K562 (cell line): ENCODE results near the gene PLK5. TPM values are rescaled to one million over a fixed set of nuclear protein-coding genes. Genes with fewer than 3 reads are reported as not detected.

ENCODE experiments used
- ASH1L ChIP-seq: fragments of 450-650 bp; IDR thresholded peaks from 2 replicates; pipeline ENCODE4 v1.6.1; 2018; ENCODE audit warnings: borderline replicate concordance, mild to moderate bottlenecking, low read depth; ENCODE audit not compliant: partially characterized antibody
- CEBPZ ChIP-seq: fragments of 150-350 bp; IDR thresholded peaks from 2 replicates; pipeline ENCODE4 v1.6.1; 2014; ENCODE audit warnings: low read depth, mild to moderate bottlenecking, low read length, borderline replicate concordance
- ELF1 ChIP-seq: fragments of 200-800 bp; sonication (Bioruptor generic); IDR thresholded peaks from 2 replicates; pipeline ENCODE4 v1.6.1; 2016; ENCODE audit warnings: missing genetic modification characterization, missing compliant biosample characterization
- ELF2 ChIP-seq: fragments of 250-450 bp; sonication (Bioruptor Pico); IDR thresholded peaks from 2 replicates; pipeline ENCODE4 v1.5.0; 2021; ENCODE audit warnings: mild to moderate bottlenecking
- HOMEZ ChIP-seq: fragments of 250-450 bp; sonication (Bioruptor Pico); IDR thresholded peaks from 2 replicates; pipeline ENCODE4 v1.4.0; 2020; ENCODE audit warnings: mild to moderate bottlenecking, moderate library complexity
- JUND ChIP-seq, 2 experiments: IDR thresholded peaks; 2 replicates in 1 of 2; 3 replicates in 1 of 2; pipeline ENCODE4 v1.6.1; 2011; ENCODE audit warnings: borderline replicate concordance in 2 of 2, low read depth in 2 of 2, low read length in 2 of 2, improper control_type of control experiment in 1 of 2, missing biosample characterization in 1 of 2, missing genetic modification characterization in 1 of 2, missing genetic modification reagents in 1 of 2
- KLF16 ChIP-seq: IDR thresholded peaks from 2 replicates; pipeline ENCODE4 v1.6.1; 2016; ENCODE audit warnings: antibody characterized with exemption
- MBD2 ChIP-seq: sonication (generic); IDR thresholded peaks from 2 replicates; pipeline ENCODE4 v1.6.1; 2016; ENCODE audit warnings: low read depth, borderline replicate concordance
- MXI1 ChIP-seq: IDR thresholded peaks from 2 replicates; pipeline ENCODE4 v1.6.1; 2011; ENCODE audit warnings: low read depth, mild to moderate bottlenecking, improper control_type of control experiment, low read length
- NFE2 ChIP-seq: IDR thresholded peaks from 2 replicates; pipeline ENCODE4 v1.6.1; 2014; ENCODE audit warnings: antibody characterized with exemption, low read depth
- PHB ChIP-seq: fragments of 250-450 bp; sonication (Bioruptor Pico); IDR thresholded peaks from 2 replicates; pipeline ENCODE4 v1.5.0; 2021
- TARDBP ChIP-seq: fragments of 450-650 bp; IDR thresholded peaks from 2 replicates; pipeline ENCODE4 v1.6.1; 2016
- TCF7L2 ChIP-seq: fragments of 150-350 bp; IDR thresholded peaks from 2 replicates; pipeline ENCODE4 v1.6.1; 2016; ENCODE audit warnings: low read depth, mild to moderate bottlenecking, low read length, moderate library complexity
- THRAP3 ChIP-seq: fragments of 450-650 bp; IDR thresholded peaks from 2 replicates; pipeline ENCODE4 v1.6.1; 2016; ENCODE audit warnings: mild to moderate bottlenecking, inconsistent platforms, borderline replicate concordance
- YY1 ChIP-seq, 3 experiments: IDR thresholded peaks; 2 replicates each; pipeline ENCODE4 v1.6.1; 2011; ENCODE audit warnings: low read length in 2 of 3, mild to moderate bottlenecking in 2 of 3, moderate library complexity in 2 of 3, borderline replicate concordance in 1 of 3, control low read depth in 1 of 3, low read depth in 1 of 3; ENCODE audit not compliant: insufficient read depth in 3 of 3, insufficient replicate concordance in 2 of 3, control insufficient read depth in 1 of 3, insufficient read length in 1 of 3; ENCODE audit errors: extremely low read depth in 1 of 3
- ZNF217 ChIP-seq: sonication (generic); formaldehyde crosslinking; IDR thresholded peaks from 2 replicates; pipeline ENCODE4 v1.8.0; 2022; ENCODE audit warnings: mild to moderate bottlenecking, missing genetic modification reagents
- ZNF354B ChIP-seq: fragments of 250-450 bp; sonication (Bioruptor Pico); IDR thresholded peaks from 2 replicates; pipeline ENCODE4 v1.4.0; 2020
- ZNF778 ChIP-seq: fragments of 450-650 bp; formaldehyde crosslinking; IDR thresholded peaks from 2 replicates; pipeline ENCODE4 v1.4.0; 2020; ENCODE audit warnings: mild to moderate bottlenecking, moderate library complexity
- polyA plus RNA-seq, 8 experiments: library from polyadenylated mRNA; depleted of rRNA in 4 of 8; stranded (reverse) in 5 of 8; unstranded in 3 of 8; fragments of >200 nt; fragmentation: Nextera tagmentation in 2 of 8; fragmentation: Illumina TruSeq in 1 of 8; extraction: Ambion mirVana in 2 of 8; extraction: Trizol in 1 of 8; gene quantifications; 2 replicates each; pipeline versions ENCODE4 v1.2.1 to v1.2.3, GENCODE V29; 2011 to 2014; ENCODE audit warnings: inconsistent platforms in 1 of 8, missing spikeins in 1 of 8
- total RNA-seq, 7 experiments: library from RNA; depleted of rRNA in 6 of 7; stranded (reverse); fragments of >200 nt in 6 of 7; fragmentation: Illumina TruSeq in 2 of 7; extraction: Trizol in 2 of 7; gene quantifications; 2 replicates each; pipeline versions ENCODE4 v1.2.1 to v1.2.3, GENCODE V29; 2011 to 2021; ENCODE audit warnings: low replicate concordance in 1 of 7
- TF ChIP-seq, protein P1 (sequence below): fragments of 450-650 bp; IDR thresholded peaks from 2 replicates; pipeline ENCODE4 v1.6.1; 2014; ENCODE audit warnings: low read depth, mild to moderate bottlenecking, moderate library complexity, borderline replicate concordance
- TF ChIP-seq, protein P2 (sequence below): fragments of 450-650 bp; formaldehyde crosslinking; IDR thresholded peaks from 2 replicates; pipeline ENCODE4 v1.4.0; 2022; ENCODE audit warnings: mild to moderate bottlenecking, moderate library complexity

The PLK5 gene
- total and polyA plus RNA-seq, 9 of the 15 experiments (the other 6 are each of a cell fraction or from before 2014, with no cell fraction given), result 0.04 to 0.23 (median 0.11) TPM; not detected in 5

DNA sequence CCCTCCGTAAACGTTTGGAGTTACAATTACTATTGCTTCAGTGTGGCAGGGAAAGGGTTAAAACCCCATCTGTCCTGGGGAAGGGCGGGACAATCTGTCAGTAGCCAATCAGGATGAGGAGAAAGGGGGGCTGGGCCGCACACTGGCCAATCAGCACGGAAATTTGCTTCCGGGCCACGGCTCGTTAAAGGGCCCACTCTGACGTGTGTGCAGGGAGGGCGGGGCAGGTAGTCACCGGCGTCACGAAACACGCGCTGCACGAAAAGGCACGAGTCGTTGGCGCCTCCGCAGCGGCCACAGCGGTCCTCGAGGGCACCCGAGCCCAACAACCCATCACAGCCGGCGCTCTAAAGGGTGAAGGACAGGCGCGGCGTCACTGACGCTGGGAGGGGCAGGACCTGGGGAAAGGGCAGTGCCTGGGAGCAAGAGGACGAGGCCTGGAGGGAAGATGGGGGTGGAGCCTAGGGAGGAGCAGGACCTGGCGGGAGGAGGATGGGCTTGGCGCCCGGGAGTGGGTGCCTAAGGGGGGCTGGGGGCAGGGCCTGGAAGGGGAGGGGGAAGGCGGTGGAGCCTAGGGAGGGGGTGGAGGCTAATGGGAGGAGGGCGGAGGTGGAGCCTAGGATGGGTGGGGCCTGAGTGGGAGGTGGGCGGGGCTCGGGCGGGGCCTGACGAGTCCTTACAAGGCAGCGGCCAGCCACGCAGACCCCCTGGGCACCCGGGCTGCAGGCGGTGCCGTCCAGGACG is 15.9 kb upstream of the PLK5 start (continued):
- TF ChIP-seq CEBPZ, result 0 out of 2 replicates have a peak, but pooled peaks have one; percentile 35
- no peak for TF ChIP-seq PHB (CRISPR knock-in tag)
- TF ChIP-seq MXI1, result 0 out of 2 replicates have a peak, but pooled peaks have one; percentile 42
- peak in 1 of 3 experiments; percentile 8 for TF ChIP-seq YY1 (IDR thresholded peaks at IDR 0.05; ENCODE audit: borderline replicate concordance in 1 of 3, control insufficient read depth in 1 of 3, extremely low read depth in 1 of 3, insufficient read depth in 3 of 3, insufficient read length in 1 of 3, insufficient replicate concordance in 2 of 3, low read depth in 1 of 3, low read length in 2 of 3)
- no peak for TF ChIP-seq TCF7L2
- peak; percentile 93 for TF ChIP-seq ELF1 (tag)
- TF ChIP-seq MBD2, result peak; percentile 98
- TF ChIP-seq NFE2, result no peak
- TF ChIP-seq, protein P1, sequence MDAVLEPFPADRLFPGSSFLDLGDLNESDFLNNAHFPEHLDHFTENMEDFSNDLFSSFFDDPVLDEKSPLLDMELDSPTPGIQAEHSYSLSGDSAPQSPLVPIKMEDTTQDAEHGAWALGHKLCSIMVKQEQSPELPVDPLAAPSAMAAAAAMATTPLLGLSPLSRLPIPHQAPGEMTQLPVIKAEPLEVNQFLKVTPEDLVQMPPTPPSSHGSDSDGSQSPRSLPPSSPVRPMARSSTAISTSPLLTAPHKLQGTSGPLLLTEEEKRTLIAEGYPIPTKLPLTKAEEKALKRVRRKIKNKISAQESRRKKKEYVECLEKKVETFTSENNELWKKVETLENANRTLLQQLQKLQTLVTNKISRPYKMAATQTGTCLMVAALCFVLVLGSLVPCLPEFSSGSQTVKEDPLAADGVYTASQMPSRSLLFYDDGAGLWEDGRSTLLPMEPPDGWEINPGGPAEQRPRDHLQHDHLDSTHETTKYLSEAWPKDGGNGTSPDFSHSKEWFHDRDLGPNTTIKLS, result peak; percentile 78
- TF ChIP-seq HOMEZ (CRISPR knock-in tag), result no peak
- peak; percentile 88 for TF ChIP-seq ELF2 (CRISPR knock-in tag)
- peak; percentile 31; the same call in 1 of the 2 replicates for TF ChIP-seq TARDBP
- TF ChIP-seq THRAP3, result no peak
- peak; percentile 49 for TF ChIP-seq JUND (IDR thresholded peaks at IDR 0.05; ENCODE audit: borderline replicate concordance, low read depth, low read length)
- TF ChIP-seq JUND (tag; IDR thresholded peaks at IDR 0.05; ENCODE audit: borderline replicate concordance, low read depth, low read length), result peak; percentile 18; the same call in 1 of the 3 replicates
- TF ChIP-seq ASH1L, result peak; percentile 96
- TF ChIP-seq, protein P2, sequence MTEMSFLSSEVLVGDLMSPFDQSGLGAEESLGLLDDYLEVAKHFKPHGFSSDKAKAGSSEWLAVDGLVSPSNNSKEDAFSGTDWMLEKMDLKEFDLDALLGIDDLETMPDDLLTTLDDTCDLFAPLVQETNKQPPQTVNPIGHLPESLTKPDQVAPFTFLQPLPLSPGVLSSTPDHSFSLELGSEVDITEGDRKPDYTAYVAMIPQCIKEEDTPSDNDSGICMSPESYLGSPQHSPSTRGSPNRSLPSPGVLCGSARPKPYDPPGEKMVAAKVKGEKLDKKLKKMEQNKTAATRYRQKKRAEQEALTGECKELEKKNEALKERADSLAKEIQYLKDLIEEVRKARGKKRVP, result no peak
- no peak for TF ChIP-seq ZNF217 (CRISPR knock-in tag)
- TF ChIP-seq ZNF354B (CRISPR knock-in tag), result no peak
- TF ChIP-seq ZNF778 (CRISPR knock-in tag), result no peak
- TF ChIP-seq KLF16, result no peak
